HG03095 (cell line): ENCODE results near the gene PLD4.
"Not testable (repeated sequence)": the region's sequence is repeated elsewhere in the genome, so short reads cannot be mapped to it uniquely, and the experiment has no call there.

Experiments
- ATAC-seq: cut with Tn5 transposase; IDR thresholded peaks from one replicate; pipeline ENCODE4 v1.9.1; 2021; ENCODE audit warnings: moderate library complexity; ENCODE audit not compliant: unreplicated experiment

The PLD4 gene

GRCh38 chr14:104885973-104886689, 38.5 kb upstream of the PLD4 start:
- no peak for ATAC-seq

DNA sequence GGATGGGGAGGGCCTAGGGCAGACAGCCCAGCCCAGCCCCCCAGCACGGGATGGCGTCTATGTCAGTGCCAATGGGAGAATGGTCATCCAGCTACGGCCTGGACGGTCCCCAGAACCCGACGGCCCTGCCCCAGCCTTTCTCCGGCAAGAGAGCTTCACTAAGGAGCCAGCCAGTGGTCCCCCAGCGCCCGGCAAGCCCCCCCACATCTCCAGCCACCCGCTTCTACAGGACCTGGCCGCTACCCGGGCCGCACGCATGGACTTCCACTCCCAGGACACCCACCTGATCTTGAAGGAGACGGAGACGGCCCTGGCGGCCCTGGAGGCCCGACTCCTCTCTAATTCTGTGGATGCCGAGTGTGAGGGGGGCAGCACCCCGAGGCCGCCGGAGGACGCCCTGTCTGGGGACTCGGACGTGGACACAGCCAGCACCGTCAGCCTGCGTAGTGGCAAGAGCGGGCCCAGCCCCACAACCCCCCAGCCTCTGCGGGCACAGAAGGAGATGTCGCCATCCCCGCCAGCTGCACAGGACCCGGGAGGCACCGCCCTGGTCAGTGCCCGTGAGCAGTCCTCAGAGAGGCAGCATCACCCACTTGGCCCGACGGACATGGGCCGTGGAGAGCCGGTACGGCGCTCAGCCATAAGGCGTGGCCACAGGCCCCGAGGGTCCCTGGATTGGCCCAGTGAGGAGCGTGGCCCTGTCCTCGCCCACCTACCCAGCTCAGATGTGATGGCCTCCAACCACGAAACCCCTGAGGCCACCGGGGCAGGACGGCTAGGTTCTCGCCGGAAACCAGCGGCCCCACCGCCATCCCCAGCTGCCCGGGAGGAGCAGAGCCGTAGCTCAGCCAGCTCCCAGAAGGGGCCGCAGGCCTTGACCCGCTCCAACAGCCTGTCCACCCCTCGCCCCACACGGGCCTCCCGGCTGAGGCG, 37.7 kb upstream of the PLD4 start:
- ATAC-seq: no peak

DNA sequence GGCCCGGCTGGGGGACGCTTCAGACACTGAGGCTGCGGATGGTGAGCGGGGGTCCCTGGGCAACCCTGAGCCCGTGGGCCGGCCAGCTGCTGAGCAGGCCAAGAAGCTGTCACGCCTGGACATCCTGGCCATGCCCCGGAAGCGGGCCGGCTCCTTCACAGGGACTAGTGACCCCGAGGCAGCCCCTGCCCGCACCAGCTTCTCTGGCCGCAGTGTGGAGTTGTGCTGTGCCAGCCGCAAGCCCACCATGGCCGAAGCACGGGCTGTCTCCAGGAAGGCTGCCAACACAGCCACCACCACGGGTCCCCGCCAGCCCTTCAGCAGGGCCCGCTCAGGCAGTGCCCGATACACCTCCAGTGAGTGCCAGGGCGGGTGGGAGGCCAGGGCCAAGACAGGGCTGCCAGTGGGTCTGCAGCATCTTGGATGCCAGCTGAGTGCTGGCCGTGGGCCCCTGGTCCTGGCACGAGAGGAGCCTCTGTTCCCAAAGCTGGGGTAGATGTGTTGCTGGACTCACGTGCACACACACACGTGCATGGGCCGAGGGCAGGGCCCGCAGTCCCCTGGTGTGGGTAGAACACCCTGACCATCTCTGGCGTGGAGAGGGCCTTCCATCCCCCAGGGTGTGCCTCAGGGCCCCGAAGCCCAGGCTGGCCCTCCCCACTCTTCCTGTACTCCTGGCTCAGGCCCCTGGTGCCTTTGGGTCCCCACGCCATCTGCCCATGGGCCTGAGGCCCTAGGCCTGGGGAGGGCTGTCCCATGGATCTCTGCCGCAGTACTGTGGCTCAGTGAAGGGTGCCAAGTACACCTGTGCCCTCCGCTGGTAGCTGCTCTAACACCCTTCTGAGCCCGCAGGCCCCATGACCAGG, 36.8 kb upstream of the PLD4 start:
- no peak for ATAC-seq

DNA sequence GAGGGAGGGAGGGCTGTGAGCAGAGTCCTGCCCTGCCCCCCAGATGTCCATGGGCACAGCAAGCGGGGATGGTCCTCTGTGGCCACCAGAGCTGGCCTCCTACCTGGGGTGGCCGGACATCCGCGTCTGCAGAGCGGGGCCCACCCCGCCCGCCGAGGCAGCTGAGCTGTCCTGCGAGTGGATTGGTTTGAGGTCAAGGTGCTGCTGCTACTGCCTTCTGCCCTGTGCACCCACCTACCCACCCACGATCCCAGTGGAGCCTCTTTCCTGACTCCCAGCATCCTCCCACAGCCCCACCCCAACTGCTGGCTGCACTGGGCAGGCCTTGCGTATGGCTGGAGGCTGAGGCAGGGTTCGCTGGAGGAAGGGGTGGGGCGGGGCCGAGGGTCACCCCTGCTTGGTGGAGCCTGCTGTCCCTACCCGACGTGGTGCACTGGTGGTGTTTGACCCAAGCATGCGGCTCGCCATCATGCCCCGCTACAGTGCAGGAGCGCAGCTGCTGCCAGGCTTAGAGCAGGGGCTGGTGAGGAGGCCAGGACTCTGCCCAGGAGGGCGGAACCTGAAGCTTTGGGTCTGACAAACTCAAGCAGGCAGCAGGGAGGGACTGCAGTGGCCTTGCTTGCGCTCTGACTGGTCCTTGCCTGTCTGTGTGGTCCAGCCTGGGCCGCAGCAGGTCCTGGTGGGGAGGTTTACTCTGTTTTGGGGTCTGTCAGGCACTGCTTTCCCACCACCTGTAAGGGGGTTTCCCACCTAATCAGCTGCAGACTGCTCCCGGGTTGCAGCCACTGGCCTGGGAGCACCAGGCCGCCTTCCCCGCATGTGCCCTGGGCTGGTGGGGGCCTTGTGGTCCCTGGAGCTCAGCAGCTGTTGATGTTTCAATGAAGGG, 35.9 kb upstream of the PLD4 start:
- ATAC-seq: no peak

- ATAC-seq: no peak
Observed at GRCh38 chr14:104889375-104889757, 35.3 kb upstream of the PLD4 start.

DNA sequence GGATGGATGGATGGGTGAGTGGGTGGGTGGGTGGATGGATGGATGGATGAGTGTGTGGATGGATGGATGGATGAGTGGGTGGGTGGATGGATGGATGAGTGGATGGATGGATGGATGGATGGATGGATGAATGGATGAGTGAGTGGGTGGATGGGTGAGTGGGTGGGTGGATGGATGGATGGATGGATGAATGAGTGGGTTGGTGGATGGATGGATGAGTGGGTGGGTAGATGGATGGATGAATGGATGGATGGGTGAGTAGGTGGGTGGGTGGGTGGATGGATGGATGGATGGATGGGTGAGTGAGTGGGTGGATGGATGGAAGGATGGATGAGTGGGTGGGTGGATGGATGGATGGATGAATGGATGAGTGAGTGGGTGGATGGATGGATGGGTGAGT, 34.4 kb upstream of the PLD4 start:
- not testable (repeated sequence) for ATAC-seq

DNA sequence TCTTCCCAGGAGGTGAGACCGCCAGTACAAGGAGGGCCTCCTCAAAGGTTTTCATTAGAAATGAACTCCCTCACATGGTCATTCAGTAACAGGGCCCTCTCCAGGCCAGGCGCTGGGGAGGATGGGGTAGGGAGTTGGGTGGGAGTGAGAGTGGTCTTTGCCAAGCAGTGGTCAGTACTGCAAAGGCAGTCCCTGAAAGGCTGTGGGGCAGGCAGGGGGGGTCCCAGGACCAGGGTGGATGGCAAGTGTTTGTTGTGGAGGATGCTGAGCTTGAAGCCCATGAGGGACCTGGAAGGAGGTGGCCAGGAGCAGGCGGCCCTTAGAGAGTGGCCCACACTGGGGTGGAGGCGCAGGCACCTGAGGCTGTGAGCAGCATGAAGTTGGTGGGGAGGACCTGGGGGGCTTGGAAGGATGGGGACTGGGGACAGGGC, 33.5 kb upstream of the PLD4 start:
- no peak for ATAC-seq

DNA sequence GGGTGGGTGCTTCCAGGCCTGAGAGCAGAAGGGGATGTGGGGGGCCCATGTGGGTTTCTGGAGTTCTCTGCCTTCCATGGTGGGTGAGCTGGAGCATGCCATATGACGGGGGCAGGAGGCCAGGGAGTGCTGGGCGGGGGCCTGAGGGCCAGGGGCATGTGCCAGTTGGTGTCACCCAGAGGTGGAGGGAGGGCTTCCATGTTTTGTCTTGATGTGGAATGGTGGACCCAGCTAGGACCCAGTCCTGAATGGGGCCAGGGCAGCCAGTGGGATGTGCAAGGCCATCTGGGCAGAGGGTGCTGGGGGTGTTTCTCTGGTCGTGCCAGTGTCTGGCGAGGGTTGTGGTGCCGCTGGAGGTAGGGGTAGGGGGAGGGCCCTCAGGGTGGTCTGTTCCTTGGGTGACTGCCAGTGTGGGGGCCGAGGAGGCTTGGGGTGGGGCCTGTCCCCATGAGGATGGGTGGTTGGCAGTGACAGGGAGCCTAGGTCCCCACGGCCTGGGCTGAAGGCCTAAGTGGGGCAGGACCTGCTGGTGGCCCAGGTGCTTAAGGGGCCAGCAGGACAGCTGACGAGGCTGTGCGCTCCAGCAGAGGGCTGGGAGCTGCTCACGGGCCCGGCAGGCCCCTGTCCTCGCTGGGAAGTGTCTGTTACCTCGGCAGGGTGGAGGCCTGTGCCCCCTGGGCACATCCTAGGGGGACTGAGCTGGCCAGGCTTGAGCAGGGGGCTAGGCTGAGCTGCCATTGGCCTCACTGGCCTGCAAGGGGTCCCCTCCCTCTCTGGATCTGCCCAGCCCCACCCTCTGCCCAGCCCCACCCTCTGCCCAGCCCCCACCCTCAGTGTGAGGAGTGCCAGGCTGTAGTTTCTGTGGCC, 32.8 kb upstream of the PLD4 start:
- ATAC-seq: no peak

- ATAC-seq: no peak
Observed at GRCh38 chr14:104892531-104893434, 31.9 kb upstream of the PLD4 start.

GRCh38 chr14:104893435-104894207, 31.1 kb upstream of the PLD4 start:
- ATAC-seq: no peak

GRCh38 chr14:104894331-104895206, 30.1 kb upstream of the PLD4 start:
- ATAC-seq: no peak

DNA sequence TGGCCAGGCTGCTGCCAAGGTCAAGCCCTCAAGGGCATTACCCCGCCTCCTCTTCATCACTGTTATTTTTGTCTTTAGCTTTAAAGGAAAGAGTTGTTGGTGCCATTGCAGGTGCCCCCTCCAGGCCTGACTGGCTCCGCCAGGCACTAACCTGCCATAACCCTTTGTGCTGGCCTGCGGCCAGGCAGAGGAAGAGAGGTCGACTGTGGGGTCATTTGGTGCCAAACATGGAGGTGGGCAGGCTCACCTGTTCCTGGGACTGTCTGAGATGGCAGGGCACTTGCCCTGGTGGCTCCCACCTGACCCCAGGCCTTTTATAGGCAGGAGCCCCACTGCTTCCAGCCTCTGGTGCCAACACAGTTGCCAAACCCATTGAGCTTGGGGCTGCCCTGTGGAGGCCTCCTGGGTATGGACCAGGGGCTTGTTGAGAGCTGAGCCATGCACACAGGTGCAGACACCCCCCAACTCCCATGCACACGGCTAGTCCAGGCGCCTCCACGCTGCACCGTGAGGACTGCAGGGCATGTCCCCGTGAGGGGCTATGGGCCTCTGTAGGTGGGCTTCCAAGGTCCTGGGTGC, 29.4 kb upstream of the PLD4 start:
- ATAC-seq: no peak

DNA sequence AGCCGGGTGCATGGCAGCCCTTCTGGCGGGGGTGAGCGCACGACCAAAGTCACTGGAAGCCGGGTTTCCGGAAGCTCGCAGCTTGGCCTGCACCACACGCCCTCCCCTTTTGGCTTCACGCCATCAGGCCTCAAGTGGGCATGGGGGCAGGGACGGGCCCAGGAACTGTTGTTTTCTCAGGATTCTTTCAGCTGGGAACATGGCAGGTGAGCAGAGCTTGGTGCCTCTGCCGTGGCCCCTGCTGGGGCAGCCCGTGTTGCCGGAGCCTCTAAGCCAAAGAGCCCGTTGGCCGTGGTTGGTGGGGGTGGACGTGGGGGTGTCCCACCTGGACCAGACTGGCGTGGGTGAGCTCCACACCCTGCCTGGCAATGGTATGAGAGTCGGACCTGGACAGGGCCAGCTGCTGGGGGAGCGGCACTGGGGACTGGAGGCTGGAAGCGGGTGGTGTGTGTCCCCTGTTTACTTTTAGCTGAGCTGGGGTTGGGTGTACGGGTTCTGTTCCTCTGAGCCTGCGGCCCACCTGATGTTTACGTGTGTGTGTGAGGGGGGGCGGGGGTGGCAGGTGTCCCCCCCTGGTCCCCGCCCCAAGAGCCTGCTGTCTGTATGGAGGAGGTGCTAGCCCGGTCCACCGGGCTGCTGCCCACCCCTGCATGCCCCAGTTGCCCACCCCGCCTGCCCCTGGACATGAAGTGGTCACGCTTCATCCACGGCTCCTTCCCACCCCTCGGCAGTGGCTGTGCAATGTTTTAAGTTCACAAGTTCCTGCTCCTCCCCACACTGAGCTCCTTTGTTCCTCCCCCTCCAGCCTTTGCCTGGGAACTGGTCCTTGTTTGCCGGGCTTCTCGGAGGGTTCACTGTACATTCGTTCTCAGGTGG, 28.7 kb upstream of the PLD4 start:
- ATAC-seq: no peak

DNA sequence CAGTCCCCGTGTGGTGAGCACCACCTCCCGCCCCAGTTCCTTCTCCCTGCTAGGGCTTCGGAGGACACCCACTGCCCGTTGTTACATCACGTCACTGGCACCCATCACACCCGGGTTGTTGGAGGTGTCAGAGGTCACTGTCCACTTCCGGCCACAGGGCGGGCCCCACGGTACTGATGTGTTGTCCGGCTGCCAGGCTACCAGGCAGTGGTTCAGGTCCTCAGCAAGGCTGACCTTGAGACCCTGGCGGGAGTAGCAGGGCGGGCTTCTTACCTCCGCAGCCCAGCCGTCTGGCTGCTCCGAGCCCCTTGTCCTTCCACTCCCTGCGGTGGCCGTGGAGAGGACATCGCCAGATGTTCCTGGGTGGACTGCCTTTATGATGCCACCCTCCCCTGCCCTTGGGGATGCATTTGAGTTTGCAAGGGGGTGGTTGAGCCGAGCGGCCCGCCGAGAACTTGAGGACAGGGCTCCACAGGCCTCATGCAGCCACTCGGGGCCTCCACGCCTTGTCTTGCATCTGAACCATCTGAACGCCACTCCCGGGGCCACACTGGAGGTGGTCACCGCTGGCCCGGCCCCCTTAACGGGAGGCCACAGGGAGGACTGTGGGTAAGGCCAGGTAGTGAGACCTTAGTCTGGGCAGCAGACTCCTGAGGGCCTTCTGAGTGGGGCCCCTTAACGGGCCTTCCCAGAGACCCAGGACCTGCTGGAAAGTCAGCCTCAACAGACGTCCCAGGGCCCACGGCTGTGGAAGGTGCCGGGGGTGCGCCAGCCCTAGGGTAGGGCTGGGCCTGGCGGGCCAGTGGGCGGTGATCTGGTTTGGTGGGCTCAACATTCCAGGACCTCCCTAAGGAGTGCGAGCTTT, 27.1 kb upstream of the PLD4 start:
- ATAC-seq: no peak
